ENCODE measurements around the gene SEC23A.
A peak's percentile ranks its signal among the peaks of the same experiment; 100 is the strongest.

The SEC23A gene

GRCh38 chr14:39025810-39026627, 77.0 kb downstream of the SEC23A start:
- no peak overlapping the region for H3K4me3 ChIP-seq (ENCODE audit: low read depth, low read length)
- ChIA-PET POLR2A (no interaction called here), CTCF (interaction anchor here (0.6 to 2.3 kb wide), 4 partner anchors 9 to 575 kb away, joined by 3 to 10 read pairs (median 5); no protein-coding TSS in a partner anchor)

GRCh38 chr14:39025250-39025809, 77.7 kb downstream of the SEC23A start:
- ChIA-PET POLR2A (no interaction called here), CTCF (interaction anchor here (1.3 to 2.3 kb wide), 2 partner anchors 9 to 10 kb away, joined by 5 to 10 read pairs; no protein-coding TSS in a partner anchor)
- Histone ChIP-seq H3K36me3 (ENCODE audit: control insufficient read depth in 2 of 2, insufficient read depth in 1 of 2, low read length in 2 of 2) (peaks cover 0 to 13% of the 10 kb centered on the region in 2 experiments; a peak in 1 of 3 replicates), H3K4me3 (ENCODE audit: low read depth, low read length) (no peak overlapping the region), H3K9me3 (ENCODE audit: control insufficient read depth, insufficient read depth, low read depth, low read length) (no peaks in the 10 kb centered on the region), H3K27ac (ENCODE audit: extremely low read depth, low read depth, low read length) (no peak overlapping the region), H3K4me1 (ENCODE audit: control insufficient read depth, insufficient read depth, low read length) (peaks cover 25% of the 10 kb centered on the region)
- TF ChIP-seq ZNF621 (tag by site-specific recombination; IDR thresholded peaks at IDR 0.05) = no peak
- TF ChIP-seq ZNF792 (tag by site-specific recombination; IDR thresholded peaks at IDR 0.05) = no peak
- no peak for TF ChIP-seq ZNF571 (tag by site-specific recombination; IDR thresholded peaks at IDR 0.05)
- TF ChIP-seq SALL2 (tag by site-specific recombination; IDR thresholded peaks at IDR 0.05; ENCODE audit: borderline replicate concordance) = no peak
- no peak for TF ChIP-seq ZNF704 (tag by site-specific recombination; IDR thresholded peaks at IDR 0.05)

More at GRCh38 chr14:39025810-39026627, 77.0 kb downstream of the SEC23A start:
- Histone ChIP-seq H3K36me3 (ENCODE audit: control insufficient read depth in 2 of 2, insufficient read depth in 1 of 2, low read length in 2 of 2) (peaks cover 0 to 20% of the 10 kb centered on the region in 2 experiments; a peak in 1 of 3 replicates), H3K9me3 (ENCODE audit: control insufficient read depth, insufficient read depth, low read depth, low read length) (no peaks in the 10 kb centered on the region), H3K27ac (ENCODE audit: extremely low read depth, low read depth, low read length) (no peak overlapping the region), H3K4me1 (ENCODE audit: control insufficient read depth, insufficient read depth, low read length) (peaks cover 25% of the 10 kb centered on the region)
- TF ChIP-seq ZNF16 (tag by site-specific recombination; IDR thresholded peaks at IDR 0.05; ENCODE audit: low read depth) (no peak), PRDM6 (tag by site-specific recombination; IDR thresholded peaks at IDR 0.05) (peak; percentile 67), OVOL3 (tag by site-specific recombination; IDR thresholded peaks at IDR 0.05) (0 out of 2 replicates have a peak, but pooled peaks have one; percentile 18)

- peaks cover 25% of the 10 kb centered on the region for H3K4me1 ChIP-seq (ENCODE audit: control insufficient read depth, insufficient read depth, low read length)
- peaks cover 0 to 5% of the 10 kb centered on the region in 2 experiments; a peak in 1 of 3 replicates for H3K36me3 ChIP-seq (ENCODE audit: control insufficient read depth in 2 of 2, insufficient read depth in 1 of 2, low read length in 2 of 2)
- no peaks in the 10 kb centered on the region for H3K9me3 ChIP-seq (ENCODE audit: control insufficient read depth, insufficient read depth, low read depth, low read length)
- H3K27ac ChIP-seq (ENCODE audit: extremely low read depth, low read depth, low read length) = no peak overlapping the region
- TF ChIP-seq FEZF1 (tag by site-specific recombination; IDR thresholded peaks at IDR 0.05) (0 out of 2 replicates have a peak, but pooled peaks have one; percentile 14), ZNF785 (tag by site-specific recombination; IDR thresholded peaks at IDR 0.05) (no peak), ZBTB8A (tag by site-specific recombination; IDR thresholded peaks at IDR 0.05) (no peak)
- H3K4me3 ChIP-seq (ENCODE audit: low read depth, low read length) = no peak overlapping the region
- CTCF ChIA-PET = interaction anchor here (1.2 kb wide), 1 partner anchor 9 kb away, joined by 4 read pairs; no protein-coding TSS in a partner anchor
- POLR2A ChIA-PET = no interaction called here
Measured at GRCh38 chr14:39023939-39024871, 78.8 kb downstream of the SEC23A start.

Measured in HEK293 (cell line).